ENCODE data around the gene FDPS. TPM values are rescaled to one million over a fixed set of nuclear protein-coding genes. Genes with fewer than 3 reads are reported as not detected.

Gene FDPS
- total RNA-seq, 1 experiment from 2014 or later: 269 TPM

DNA sequence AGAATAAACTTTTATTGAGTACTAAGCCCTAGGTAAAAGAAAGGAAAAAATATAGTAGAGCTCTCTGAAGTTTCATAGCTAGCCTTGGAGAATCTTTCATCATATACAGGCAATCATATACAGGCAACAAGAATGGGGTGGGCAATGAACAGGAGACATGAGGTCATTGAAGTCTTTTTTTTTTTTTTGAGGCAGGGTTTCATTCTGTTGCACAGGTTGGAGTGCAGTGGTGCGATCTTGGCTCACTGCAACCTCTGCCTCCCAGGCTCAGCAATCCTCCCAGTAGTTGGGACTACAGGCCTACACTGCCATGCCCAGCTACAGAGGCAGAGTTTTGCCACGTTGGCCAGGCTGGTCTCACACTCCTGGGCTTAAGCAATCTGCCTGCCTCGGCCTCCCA, 34.2 kb downstream of the FDPS start:
- BruUV-seq (replicated peaks): no TSS peak
- H3K36me3 ChIP-seq (ENCODE audit: control insufficient read depth in 1 of 2, insufficient read depth in 2 of 2, low read length in 2 of 2): peaks cover 38 to 45% of the 10 kb centered on the region in 2 experiments; a peak in 3 of 4 replicates
- H3K9me3 ChIP-seq (ENCODE audit: control insufficient read depth in 1 of 2, insufficient read depth in 1 of 2, low read depth in 1 of 2, low read length in 2 of 2): no peaks in the 10 kb centered on the region
- no peaks in the 10 kb centered on the region for H3K9me2 ChIP-seq (ENCODE audit: insufficient read depth)
- H3K9ac ChIP-seq (ENCODE audit: low read length): no peak overlapping the region
- H2AFZ ChIP-seq (ENCODE audit: low read depth, low read length, poor library complexity, severe bottlenecking): no peak overlapping the region
- DNase-seq (ENCODE audit: low read depth, low spot score): no peak
- no peaks in the 10 kb centered on the region for H4K20me1 ChIP-seq (ENCODE audit: insufficient read depth)
- H3K4me1 ChIP-seq (ENCODE audit: control insufficient read depth in 1 of 2, insufficient read depth in 2 of 2, low read length in 2 of 2): no peaks in the 10 kb centered on the region
- POLR2A ChIA-PET: no interaction called here
- RAD21 ChIA-PET (ENCODE audit: low non-redundant PET in 1 of 2, low total read pairs in 2 of 2, uncharacterized antibody in 2 of 2, unreplicated experiment in 2 of 2): no interaction called here
- H3K4me3 ChIP-seq (replicated peaks in 1 of 2; ENCODE audit: low read depth in 1 of 2, low read length in 2 of 2): no peak overlapping the region
- H3K27me3 ChIP-seq (ENCODE audit: insufficient read depth, low read length): no peaks in the 10 kb centered on the region
- no peak for ATAC-seq
- CTCF ChIA-PET: no interaction called here
- no peaks in the 10 kb centered on the region for H3K79me2 ChIP-seq (ENCODE audit: insufficient read depth, low read length)
- no peak overlapping the region for H3K27ac ChIP-seq (ENCODE audit: low read depth, low read length)
- TF ChIP-seq YY1 (IDR thresholded peaks at IDR 0.05; ENCODE audit: extremely low read depth, insufficient replicate concordance, low read depth, low read length) (no peak), POLR2AphosphoS5 (IDR thresholded peaks at IDR 0.05; ENCODE audit: low read depth, low read length) (no peak), SRF (IDR thresholded peaks at IDR 0.05; ENCODE audit: low read depth) (no peak), FOSL1 (IDR thresholded peaks at IDR 0.05; ENCODE audit: low read depth) (no peak), MAX (IDR thresholded peaks at IDR 0.05) (no peak), ZNF274 (IDR thresholded peaks at IDR 0.05; ENCODE audit: low read depth, low read length) (no peak), EZH2phosphoT487 (IDR thresholded peaks at IDR 0.05; ENCODE audit: borderline replicate concordance) (no peak), SP1 (IDR thresholded peaks at IDR 0.05; ENCODE audit: low read depth) (no peak), CBX3 (IDR thresholded peaks at IDR 0.05; ENCODE audit: low read depth) (no peak), SIN3A (IDR thresholded peaks at IDR 0.05; ENCODE audit: low read depth) (no peak), POLR2A (IDR thresholded peaks at IDR 0.05; ENCODE audit: borderline replicate concordance, extremely low read depth, insufficient read depth, insufficient read length) (no peak)
- TF ChIP-seq, protein P1, sequence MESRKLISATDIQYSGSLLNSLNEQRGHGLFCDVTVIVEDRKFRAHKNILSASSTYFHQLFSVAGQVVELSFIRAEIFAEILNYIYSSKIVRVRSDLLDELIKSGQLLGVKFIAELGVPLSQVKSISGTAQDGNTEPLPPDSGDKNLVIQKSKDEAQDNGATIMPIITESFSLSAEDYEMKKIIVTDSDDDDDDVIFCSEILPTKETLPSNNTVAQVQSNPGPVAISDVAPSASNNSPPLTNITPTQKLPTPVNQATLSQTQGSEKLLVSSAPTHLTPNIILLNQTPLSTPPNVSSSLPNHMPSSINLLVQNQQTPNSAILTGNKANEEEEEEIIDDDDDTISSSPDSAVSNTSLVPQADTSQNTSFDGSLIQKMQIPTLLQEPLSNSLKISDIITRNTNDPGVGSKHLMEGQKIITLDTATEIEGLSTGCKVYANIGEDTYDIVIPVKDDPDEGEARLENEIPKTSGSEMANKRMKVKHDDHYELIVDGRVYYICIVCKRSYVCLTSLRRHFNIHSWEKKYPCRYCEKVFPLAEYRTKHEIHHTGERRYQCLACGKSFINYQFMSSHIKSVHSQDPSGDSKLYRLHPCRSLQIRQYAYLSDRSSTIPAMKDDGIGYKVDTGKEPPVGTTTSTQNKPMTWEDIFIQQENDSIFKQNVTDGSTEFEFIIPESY (IDR thresholded peaks at IDR 0.05; ENCODE audit: extremely low read depth, insufficient replicate concordance, low read length): no peak
- TF ChIP-seq, protein P2, sequence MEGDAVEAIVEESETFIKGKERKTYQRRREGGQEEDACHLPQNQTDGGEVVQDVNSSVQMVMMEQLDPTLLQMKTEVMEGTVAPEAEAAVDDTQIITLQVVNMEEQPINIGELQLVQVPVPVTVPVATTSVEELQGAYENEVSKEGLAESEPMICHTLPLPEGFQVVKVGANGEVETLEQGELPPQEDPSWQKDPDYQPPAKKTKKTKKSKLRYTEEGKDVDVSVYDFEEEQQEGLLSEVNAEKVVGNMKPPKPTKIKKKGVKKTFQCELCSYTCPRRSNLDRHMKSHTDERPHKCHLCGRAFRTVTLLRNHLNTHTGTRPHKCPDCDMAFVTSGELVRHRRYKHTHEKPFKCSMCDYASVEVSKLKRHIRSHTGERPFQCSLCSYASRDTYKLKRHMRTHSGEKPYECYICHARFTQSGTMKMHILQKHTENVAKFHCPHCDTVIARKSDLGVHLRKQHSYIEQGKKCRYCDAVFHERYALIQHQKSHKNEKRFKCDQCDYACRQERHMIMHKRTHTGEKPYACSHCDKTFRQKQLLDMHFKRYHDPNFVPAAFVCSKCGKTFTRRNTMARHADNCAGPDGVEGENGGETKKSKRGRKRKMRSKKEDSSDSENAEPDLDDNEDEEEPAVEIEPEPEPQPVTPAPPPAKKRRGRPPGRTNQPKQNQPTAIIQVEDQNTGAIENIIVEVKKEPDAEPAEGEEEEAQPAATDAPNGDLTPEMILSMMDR (IDR thresholded peaks at IDR 0.05 in 2 of 3, conservative IDR thresholded peaks at IDR 0.05 in 1 of 3; ENCODE audit: borderline replicate concordance in 1 of 3, insufficient read depth in 1 of 3, low read depth in 2 of 3, low read length in 2 of 3): no peak
- intact Hi-C loops (cut with micrococcal nuclease): no loop called here
- no peak overlapping the region for H3K4me2 ChIP-seq (ENCODE audit: low read length)
